ENCODE measurements around the gene RAB24. TPM values are rescaled to one million over a fixed set of nuclear protein-coding genes. Genes with fewer than 3 reads are reported as not detected.

The RAB24 gene
- polyA plus RNA-seq (2011; rRNA removed) = 39.7 and 54.7 TPM in 2 replicates
- polyA minus RNA-seq (2011; rRNA and poly(A)+ RNA removed) = 8.6 and 11.1 TPM in 2 replicates

DNA sequence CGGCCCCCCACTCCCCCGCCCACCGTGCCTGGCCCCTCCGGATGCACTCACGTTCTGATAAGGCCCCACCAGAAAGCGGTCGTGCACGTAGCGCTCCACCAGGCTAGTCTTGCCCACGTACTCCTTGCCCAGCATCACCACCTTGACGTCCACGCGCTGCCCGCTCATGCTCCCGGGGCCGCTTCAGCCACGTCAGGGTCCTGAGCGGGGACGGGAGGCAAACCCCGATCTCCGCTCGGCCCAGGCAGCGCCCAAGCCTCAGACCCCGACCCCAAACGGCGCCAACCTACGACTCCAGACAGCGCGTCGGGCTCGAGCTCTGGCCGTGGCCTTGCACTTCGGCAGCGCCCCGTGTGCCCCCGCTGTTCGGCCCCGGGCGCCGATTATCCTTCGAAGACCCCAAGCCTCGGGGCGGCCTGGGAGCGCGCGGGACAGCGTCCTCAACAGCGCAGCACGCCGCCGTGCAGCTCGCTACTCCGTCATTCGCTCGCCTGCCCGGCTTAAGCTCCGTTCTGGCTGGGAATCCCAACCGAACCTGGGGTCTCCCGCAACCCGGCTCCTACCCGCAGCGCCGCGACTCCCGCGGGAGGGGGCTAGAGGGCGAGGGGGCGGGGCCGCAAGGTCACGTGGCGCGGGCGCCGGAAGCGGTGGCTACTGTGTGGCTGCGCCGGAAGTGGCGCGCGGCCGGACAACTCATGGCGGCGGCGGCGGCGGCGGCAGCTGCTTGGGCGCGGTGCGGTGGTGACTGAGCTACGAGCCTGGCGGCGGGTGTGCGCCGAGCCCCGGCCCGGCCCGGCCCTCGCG is at the start of gene RAB24, which contains the start of gene PRELID1:
Gene RAB24, minus strand, starts transcription at position 599 of the 804 bp plus-strand sequence. Its CDS starts 431 bp downstream, at position 168.
Gene PRELID1, plus strand, starts transcription at position 679 of the 804 bp plus-strand sequence. CDS start 187 bp downstream, outside the sequence.
- Histone ChIP-seq H3K27me3 (ENCODE audit: control insufficient read depth, insufficient read depth, low read length) (no peaks in the 10 kb centered on the region), H3K36me3 (ENCODE audit: control insufficient read depth, insufficient read depth, low read length) (peaks cover 16% of the 10 kb centered on the region), H3K4me3 (ENCODE audit: low read depth, low read length) (peak within 1 kb of the TSS; percentile 71)
- no peak for DNase-seq (ENCODE audit: low read depth)
- TF ChIP-seq, protein P1, sequence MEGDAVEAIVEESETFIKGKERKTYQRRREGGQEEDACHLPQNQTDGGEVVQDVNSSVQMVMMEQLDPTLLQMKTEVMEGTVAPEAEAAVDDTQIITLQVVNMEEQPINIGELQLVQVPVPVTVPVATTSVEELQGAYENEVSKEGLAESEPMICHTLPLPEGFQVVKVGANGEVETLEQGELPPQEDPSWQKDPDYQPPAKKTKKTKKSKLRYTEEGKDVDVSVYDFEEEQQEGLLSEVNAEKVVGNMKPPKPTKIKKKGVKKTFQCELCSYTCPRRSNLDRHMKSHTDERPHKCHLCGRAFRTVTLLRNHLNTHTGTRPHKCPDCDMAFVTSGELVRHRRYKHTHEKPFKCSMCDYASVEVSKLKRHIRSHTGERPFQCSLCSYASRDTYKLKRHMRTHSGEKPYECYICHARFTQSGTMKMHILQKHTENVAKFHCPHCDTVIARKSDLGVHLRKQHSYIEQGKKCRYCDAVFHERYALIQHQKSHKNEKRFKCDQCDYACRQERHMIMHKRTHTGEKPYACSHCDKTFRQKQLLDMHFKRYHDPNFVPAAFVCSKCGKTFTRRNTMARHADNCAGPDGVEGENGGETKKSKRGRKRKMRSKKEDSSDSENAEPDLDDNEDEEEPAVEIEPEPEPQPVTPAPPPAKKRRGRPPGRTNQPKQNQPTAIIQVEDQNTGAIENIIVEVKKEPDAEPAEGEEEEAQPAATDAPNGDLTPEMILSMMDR (IDR thresholded peaks at IDR 0.05; ENCODE audit: insufficient read depth, low read depth, low read length) = peak; percentile 44
- ChIA-PET CTCF (interaction anchor here (10.3 kb wide), 1 partner anchor 191 kb away, joined by 84 read pairs; no protein-coding TSS in a partner anchor), POLR2A (interaction anchor here (0.5 kb wide), 1 partner anchor 242 kb away, joined by 4 read pairs; no protein-coding TSS in a partner anchor)

DNA sequence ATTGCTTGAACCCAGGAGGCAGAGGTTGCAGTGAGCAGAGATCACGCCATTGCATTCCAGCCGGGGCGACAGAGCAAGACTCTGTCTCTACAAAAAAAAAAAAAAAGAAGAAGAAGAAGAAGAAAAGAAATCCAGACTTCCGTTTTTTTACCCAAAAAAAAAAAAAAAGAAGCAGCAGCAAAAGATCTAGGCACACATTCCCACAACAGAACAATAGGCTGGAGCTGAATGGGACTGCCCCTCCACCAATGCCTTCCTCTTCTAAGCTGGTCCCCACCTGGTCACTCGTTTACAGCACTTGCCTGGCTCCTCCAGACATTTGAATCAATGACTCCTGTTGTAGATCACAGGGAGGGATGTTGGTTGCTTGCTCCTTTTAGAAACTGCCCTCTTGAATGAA is 49.6 kb upstream of the RAB24 start:
- Histone ChIP-seq H3K27me3 (ENCODE audit: control insufficient read depth, insufficient read depth, low read length) (peaks cover 5% of the 10 kb centered on the region), H3K4me3 (ENCODE audit: low read depth, low read length) (no peak overlapping the region), H3K36me3 (ENCODE audit: control insufficient read depth, insufficient read depth, low read length) (peaks cover 3% of the 10 kb centered on the region)
- CTCF ChIA-PET = interaction anchor here (0.8 to 1.8 kb wide), 3 partner anchors 8 to 37 kb away, joined by 3 to 5 read pairs (median 3); no protein-coding TSS in a partner anchor
- POLR2A ChIA-PET = no interaction called here
- no peak for DNase-seq (ENCODE audit: low read depth)
- TF ChIP-seq, protein P1 (IDR thresholded peaks at IDR 0.05; ENCODE audit: insufficient read depth, low read depth, low read length) = no peak

DNA sequence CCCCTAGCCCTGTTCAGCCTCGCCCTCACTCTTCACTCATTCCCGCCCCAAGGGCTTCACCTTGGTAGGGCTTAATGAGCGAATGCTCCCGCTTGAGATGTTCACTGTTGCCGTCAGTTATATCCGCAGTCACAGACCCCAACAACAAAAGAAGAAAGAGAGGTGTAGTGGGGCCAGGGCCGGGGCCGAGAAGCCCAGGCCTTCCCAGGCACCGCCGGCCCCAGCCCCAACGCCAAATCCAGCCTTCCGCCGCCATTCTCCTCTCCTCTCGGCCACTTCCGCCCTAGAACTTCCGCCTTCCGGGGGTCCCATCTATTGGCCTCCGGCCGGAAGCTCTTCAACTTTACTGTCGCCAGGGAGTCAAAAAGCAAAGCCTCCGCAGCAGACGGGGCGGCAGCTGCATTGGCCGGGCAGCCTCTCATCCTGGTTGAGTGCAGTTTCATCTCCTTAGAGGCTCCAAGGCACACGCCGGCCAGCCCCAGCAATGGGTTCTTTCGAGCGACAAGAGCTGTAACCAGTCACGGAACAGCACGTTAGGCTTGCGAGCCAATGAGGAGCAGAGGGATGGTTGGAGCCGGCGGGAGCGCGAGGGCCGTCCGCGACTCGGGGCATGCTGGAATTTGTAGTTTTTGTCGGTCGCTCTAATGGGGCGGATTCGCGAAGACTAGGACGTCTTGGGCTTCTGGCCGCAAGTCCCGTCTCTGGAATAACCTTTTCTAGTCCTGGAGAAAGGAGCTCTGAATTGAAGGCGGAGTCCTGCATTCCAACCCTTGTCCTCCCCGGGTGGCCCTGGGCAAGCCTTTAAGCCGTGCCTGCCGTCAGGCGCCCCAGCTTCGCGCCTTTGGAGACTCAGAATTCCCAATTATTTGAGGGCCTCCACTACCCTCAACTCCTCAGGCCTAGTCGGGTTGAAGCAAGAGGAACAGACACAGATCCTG is 48.1 kb upstream of the RAB24 start, which contains the start of gene LMAN2:
Gene LMAN2, minus strand, starts transcription at position 277 of the 938 bp plus-strand sequence. Its CDS starts 21 bp downstream, at position 256.
- Histone ChIP-seq H3K27me3 (ENCODE audit: control insufficient read depth, insufficient read depth, low read length) (0 out of 2 replicates have a peak, but pooled peaks cover 2% of the 10 kb centered on the region), H3K36me3 (ENCODE audit: control insufficient read depth, insufficient read depth, low read length) (peaks cover 3% of the 10 kb centered on the region), H3K4me3 (ENCODE audit: low read depth, low read length) (peak within 1 kb of the TSS; percentile 98)
- DNase-seq (ENCODE audit: low read depth) = peak; percentile 76
- ChIA-PET CTCF (interaction anchor here (0.6 to 1.8 kb wide), 13 partner anchors 10 to 869 kb away, joined by 3 to 9 read pairs (median 3); no protein-coding TSS in a partner anchor), POLR2A (no interaction called here)
- TF ChIP-seq, protein P1 (IDR thresholded peaks at IDR 0.05; ENCODE audit: insufficient read depth, low read depth, low read length) = no peak

GRCh38 chr5:177350776-177351391 is 47.4 kb upstream of the RAB24 start:
- H3K4me3 ChIP-seq (ENCODE audit: low read depth, low read length) = peak overlapping the region; percentile 98
- 0 out of 2 replicates have a peak, but pooled peaks cover 1% of the 10 kb centered on the region for H3K27me3 ChIP-seq (ENCODE audit: control insufficient read depth, insufficient read depth, low read length)
- POLR2A ChIA-PET = no interaction called here
- CTCF ChIA-PET = interaction anchor here (0.6 to 1.6 kb wide), 8 partner anchors 10 to 239 kb away, joined by 3 to 9 read pairs (median 4); no protein-coding TSS in a partner anchor
- TF ChIP-seq, protein P1 (IDR thresholded peaks at IDR 0.05; ENCODE audit: insufficient read depth, low read depth, low read length) = no peak
- DNase-seq (ENCODE audit: low read depth) = no peak
- peaks cover 5% of the 10 kb centered on the region for H3K36me3 ChIP-seq (ENCODE audit: control insufficient read depth, insufficient read depth, low read length)
